A549 (cell line): ENCODE measurements around the gene ZNF132.

Source experiments
- CEBPB ChIP-seq, 2 experiments: fragments of >200 bp in 1 of 2; sonication (Bioruptor Twin) in 1 of 2; formaldehyde crosslinking in 1 of 2; IDR thresholded peaks; 2 replicates each; pipeline ENCODE4 v1.6.1; 2012 to 2016
- CTCF ChIP-seq: fragments of >200 bp; sonication (Bioruptor Twin); formaldehyde crosslinking; IDR thresholded peaks from 3 replicates; pipeline ENCODE4 v1.5.1; 2016
- EHMT2 ChIP-seq: fragments of 200-600 bp; sonication (generic); IDR thresholded peaks from 2 replicates; pipeline ENCODE4 v1.6.1; 2016; ENCODE audit warnings: antibody characterized with exemption, low read depth, mild to moderate bottlenecking, moderate library complexity
- EP300 ChIP-seq, 2 experiments: fragments of >200 bp; sonication (Bioruptor Twin); formaldehyde crosslinking; IDR thresholded peaks; 2 replicates in 1 of 2; 3 replicates in 1 of 2; pipeline ENCODE4 v1.6.1; 2016 to 2017
- MYC ChIP-seq: IDR thresholded peaks from 2 replicates; pipeline ENCODE4 v1.6.1; 2012; ENCODE audit warnings: mild to moderate bottlenecking, inconsistent platforms, low read length, improper control_type of control experiment, borderline replicate concordance
- POLR2A ChIP-seq: IDR thresholded peaks from 2 replicates; pipeline ENCODE4 v1.6.1; 2012; ENCODE audit warnings: mild to moderate bottlenecking, low read length
- REST ChIP-seq: fragments of 200-600 bp; sonication (generic); IDR thresholded peaks from 2 replicates; pipeline ENCODE4 v1.6.1; 2016; ENCODE audit warnings: antibody characterized with exemption, mild to moderate bottlenecking, moderate library complexity
- SMC3 ChIP-seq: fragments of >200 bp; sonication (Bioruptor Twin); formaldehyde crosslinking; IDR thresholded peaks from 3 replicates; pipeline ENCODE4 v1.6.1; 2018; ENCODE audit warnings: inconsistent platforms

GRCh38 chr19:58477130-58477529, 37.2 kb upstream of the ZNF132 start:
- TF ChIP-seq POLR2A = no peak
- no peak for TF ChIP-seq CTCF
- TF ChIP-seq EP300 (IDR thresholded peaks at IDR 0.05) = no peak
- TF ChIP-seq REST = no peak
- no peak for TF ChIP-seq EHMT2
- TF ChIP-seq MYC = no peak
- no peak for TF ChIP-seq CEBPB (IDR thresholded peaks at IDR 0.05)
- TF ChIP-seq SMC3 = no peak
